ENCODE measurements around the gene HES4. TPM values are rescaled to one million over a fixed set of nuclear protein-coding genes. Genes with fewer than 3 reads are reported as not detected.

Gene HES4
- total RNA-seq, 1 donor from 2014 or later: 21.4 TPM

DNA sequence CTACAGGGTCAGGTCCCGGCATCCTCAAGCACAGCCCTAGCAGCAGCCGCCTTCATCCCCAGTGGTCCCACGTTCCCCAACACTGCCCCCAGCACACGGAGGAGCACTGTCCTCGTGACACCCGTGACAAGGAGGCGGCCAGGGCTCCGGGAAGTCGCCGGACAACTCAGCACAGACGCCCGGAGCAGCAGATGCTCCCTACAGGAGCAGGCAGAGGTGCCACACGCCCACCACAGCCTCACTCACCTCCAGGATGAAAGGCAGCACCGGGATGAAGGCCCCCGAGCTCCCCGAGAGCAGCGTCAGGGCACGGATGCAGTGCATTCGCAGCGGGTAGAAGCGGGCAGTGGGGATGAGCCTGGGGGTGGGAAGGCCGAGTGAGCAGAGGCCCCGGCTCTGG is 49.0 kb downstream of the HES4 start:
- no peak for DNase-seq
- ATAC-seq: no peak
- Histone ChIP-seq H3K27me3 (ENCODE audit: low read depth) (no peaks in the 10 kb centered on the region), H3K27ac (no peak overlapping the region), H3K4me1 (no peaks in the 10 kb centered on the region), H3K9me3 (no peaks in the 10 kb centered on the region), H3K36me3 (peaks cover 99% of the 10 kb centered on the region), H3K4me3 (no peak overlapping the region)
- intact Hi-C loops (cut with DNase I): no loop called here
- TF ChIP-seq CTCF (IDR thresholded peaks at IDR 0.05): no peak

DNA sequence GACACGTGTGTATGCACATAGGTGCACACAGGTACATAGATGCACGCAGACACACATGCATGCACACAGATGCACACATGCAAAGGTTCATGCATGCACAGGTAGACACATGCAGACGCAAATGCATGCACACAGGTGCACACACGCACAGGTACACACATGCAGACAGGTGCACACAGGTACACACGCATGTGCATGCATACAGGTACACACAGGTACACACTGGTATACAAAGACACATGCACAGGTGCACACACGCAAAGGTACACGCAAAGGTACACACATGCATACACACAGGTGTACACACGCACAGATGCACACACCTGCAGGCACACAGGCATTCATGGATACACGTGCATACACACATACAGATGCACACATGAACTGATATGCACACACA is 49.6 kb downstream of the HES4 start:
- peaks cover 96% of the 10 kb centered on the region for H3K36me3 ChIP-seq
- ATAC-seq: no peak
- TF ChIP-seq CTCF (IDR thresholded peaks at IDR 0.05): no peak
- DNase-seq: no peak
- no peaks in the 10 kb centered on the region for H3K9me3 ChIP-seq
- no peak overlapping the region for H3K27ac ChIP-seq
- intact Hi-C loops (cut with DNase I): no loop called here
- no peaks in the 10 kb centered on the region for H3K4me1 ChIP-seq
- no peaks in the 10 kb centered on the region for H3K27me3 ChIP-seq (ENCODE audit: low read depth)
- no peak overlapping the region for H3K4me3 ChIP-seq

Other genes starting within 250 kb of the HES4 start
- 2.2 TPM for gene SAMD11, start 76.2 kb downstream of the HES4 start, total RNA-seq
- 46.5 TPM for gene NOC2L, start 40.8 kb downstream of the HES4 start, total RNA-seq
- gene KLHL17, start 39.5 kb downstream of the HES4 start, total RNA-seq: 17.0 TPM
- gene PLEKHN1, start 33.6 kb downstream of the HES4 start, total RNA-seq: 1.2 TPM
- gene PERM1, start 18.0 kb downstream of the HES4 start, total RNA-seq: not detected
- 76.9 TPM for gene ISG15, start 13.4 kb upstream of the HES4 start, total RNA-seq
- 114 TPM for gene AGRN, start 20.0 kb upstream of the HES4 start, total RNA-seq
- gene RNF223, start 74.2 kb upstream of the HES4 start, total RNA-seq: 0.65 TPM
- gene C1orf159, start 116.0 kb upstream of the HES4 start, total RNA-seq: 11.7 TPM
- gene TTLL10, start 173.8 kb upstream of the HES4 start, total RNA-seq: 6.6 TPM
- gene TNFRSF18, start 206.5 kb upstream of the HES4 start, total RNA-seq: 0.47 TPM
- 3.0 TPM for gene TNFRSF4, start 214.1 kb upstream of the HES4 start, total RNA-seq
- gene SDF4, start 231.9 kb upstream of the HES4 start, total RNA-seq: 127 TPM
- gene B3GALT6, start 232.1 kb upstream of the HES4 start, total RNA-seq: 13.7 TPM
- gene C1QTNF12, start 246.6 kb upstream of the HES4 start, total RNA-seq: 1.2 TPM

All from lower lobe of right lung (tissue), 2 donors.